GM12872 (cell line): ENCODE measurements around the gene AOX1.
A peak's percentile ranks its signal among the peaks of the same experiment; 100 is the strongest.

Source experiments
- TF ChIP-seq, protein P1 (sequence below): IDR thresholded peaks from 3 replicates; pipeline ENCODE4 v1.5.1; 2011; ENCODE audit warnings: low read depth, mild to moderate bottlenecking, low read length, moderate library complexity; ENCODE audit not compliant: insufficient read depth

Gene AOX1

DNA sequence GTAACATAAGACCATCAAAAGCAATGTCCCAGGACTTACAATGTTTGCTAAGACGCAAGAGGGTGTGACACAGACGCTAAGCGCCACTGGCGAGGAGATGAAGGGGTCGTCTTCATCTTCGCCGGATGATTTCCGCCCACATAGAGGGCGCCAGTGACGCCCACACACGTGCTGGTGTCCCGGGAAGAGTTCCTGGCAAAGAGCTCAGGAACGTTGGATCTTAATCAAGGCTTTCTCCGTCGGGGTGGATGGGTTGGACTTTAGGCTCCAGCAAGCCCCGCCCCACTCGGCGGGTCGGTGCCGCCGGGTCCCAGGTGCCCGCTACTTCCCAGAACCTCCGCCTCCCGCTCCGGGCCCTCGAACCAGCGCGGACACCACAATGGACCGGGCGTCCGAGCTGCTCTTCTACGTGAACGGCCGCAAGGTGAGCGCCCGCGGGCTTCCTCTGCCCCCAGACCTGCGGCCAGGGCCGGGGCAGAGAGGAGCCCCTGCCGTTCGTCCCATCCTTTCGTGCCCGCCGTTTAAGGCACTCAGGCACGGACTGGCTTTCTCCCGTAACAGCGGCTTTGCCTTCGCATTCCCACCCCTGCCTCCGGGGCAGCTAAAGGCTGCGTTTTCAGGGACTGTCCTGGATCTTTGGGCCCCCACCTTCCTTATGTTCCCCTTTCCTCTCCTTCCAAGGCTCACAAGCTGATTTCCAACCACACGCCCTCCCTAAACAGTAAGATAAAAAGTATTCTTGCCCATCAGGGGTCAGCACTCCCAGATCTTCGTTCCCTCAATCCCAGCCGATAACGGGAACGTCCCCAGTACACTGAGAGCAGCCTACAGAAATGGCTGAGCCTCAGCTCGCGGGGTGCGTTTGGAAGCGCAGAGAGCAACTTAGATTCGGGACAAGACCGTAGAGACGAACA lies at the start of gene AOX1:
TSS of gene AOX1 (plus strand) at position 285 of the 914 bp plus-strand sequence. CDS start at position 380, 95 bp downstream.
- TF ChIP-seq, protein P1, sequence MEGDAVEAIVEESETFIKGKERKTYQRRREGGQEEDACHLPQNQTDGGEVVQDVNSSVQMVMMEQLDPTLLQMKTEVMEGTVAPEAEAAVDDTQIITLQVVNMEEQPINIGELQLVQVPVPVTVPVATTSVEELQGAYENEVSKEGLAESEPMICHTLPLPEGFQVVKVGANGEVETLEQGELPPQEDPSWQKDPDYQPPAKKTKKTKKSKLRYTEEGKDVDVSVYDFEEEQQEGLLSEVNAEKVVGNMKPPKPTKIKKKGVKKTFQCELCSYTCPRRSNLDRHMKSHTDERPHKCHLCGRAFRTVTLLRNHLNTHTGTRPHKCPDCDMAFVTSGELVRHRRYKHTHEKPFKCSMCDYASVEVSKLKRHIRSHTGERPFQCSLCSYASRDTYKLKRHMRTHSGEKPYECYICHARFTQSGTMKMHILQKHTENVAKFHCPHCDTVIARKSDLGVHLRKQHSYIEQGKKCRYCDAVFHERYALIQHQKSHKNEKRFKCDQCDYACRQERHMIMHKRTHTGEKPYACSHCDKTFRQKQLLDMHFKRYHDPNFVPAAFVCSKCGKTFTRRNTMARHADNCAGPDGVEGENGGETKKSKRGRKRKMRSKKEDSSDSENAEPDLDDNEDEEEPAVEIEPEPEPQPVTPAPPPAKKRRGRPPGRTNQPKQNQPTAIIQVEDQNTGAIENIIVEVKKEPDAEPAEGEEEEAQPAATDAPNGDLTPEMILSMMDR = 0 out of 3 replicates have a peak, but pooled peaks have one; percentile 8

GRCh38 chr2:200538139-200538538 lies 47.7 kb upstream of the AOX1 start:
- TF ChIP-seq, protein P1 = no peak

GRCh38 chr2:200540793-200541192 lies 45.0 kb upstream of the AOX1 start:
- TF ChIP-seq, protein P1 = no peak

DNA sequence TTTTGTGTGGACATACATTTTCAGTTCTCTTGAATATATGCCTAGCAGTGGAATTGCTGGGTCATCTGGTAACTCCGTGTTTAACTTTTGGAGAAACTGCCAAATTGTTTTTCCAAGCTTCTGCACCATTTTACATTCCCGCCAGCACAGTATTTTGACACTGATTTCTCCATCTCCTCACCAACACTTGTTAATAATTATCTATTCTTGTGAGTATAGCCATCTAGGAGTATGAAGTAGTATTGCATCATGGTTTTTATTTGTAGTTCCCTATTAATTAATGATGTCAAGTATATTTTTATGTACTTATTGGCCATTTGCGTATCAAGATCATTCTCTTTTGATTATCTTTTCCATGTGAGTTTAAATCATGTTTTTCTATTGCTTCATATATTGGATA lies 17.9 kb upstream of the AOX1 start:
- TF ChIP-seq, protein P1 = no peak

DNA sequence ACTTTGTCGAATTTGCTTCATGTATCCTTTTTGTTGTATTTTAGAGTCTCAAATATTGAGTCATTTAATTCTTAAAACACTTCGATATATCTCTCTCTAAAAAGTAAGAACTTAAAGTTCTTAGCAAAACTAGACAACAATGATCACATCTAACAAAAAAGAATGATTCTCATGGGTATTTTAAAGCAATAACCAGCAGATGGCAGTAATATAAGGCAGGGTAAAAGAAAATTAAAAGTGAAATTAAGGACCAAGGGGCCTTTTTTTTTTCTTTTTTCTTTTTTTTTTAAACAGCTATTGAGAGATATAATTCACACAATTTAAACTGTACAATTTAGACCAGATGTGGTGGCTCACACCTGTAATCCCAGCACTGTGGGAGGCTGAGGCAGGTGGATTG lies 9.9 kb upstream of the AOX1 start:
- TF ChIP-seq, protein P1 = no peak

- TF ChIP-seq, protein P1 = no peak
Measured at GRCh38 chr2:200577027-200577426, 8.8 kb upstream of the AOX1 start.

- TF ChIP-seq, protein P1 = peak; percentile 54
Measured at GRCh38 chr2:200578778-200579177, 7.0 kb upstream of the AOX1 start.
